Transverse colon (tissue), 4 donors: ENCODE data around the gene CBFA2T2.

Experiments
- CTCF ChIP-seq, 5 experiments: fragments of 200-600 bp in 3 of 5; fragments of 450-650 bp in 2 of 5; sonication (generic) in 3 of 5; IDR thresholded peaks; 1 replicate in 2 of 5; 2 replicates in 3 of 5; pipeline ENCODE4 v1.5.1; 2016 to 2017; ENCODE audit warnings: antibody characterized with exemption in 5 of 5, inconsistent platforms in 3 of 5, mild to moderate bottlenecking in 2 of 5, moderate library complexity in 1 of 5
- POLR2AphosphoS5 ChIP-seq, 3 donors: sonication (generic); formaldehyde crosslinking; IDR thresholded peaks; one replicate each; pipeline ENCODE4 v1.6.1; 2016; ENCODE audit warnings: antibody characterized with exemption in 3 of 3

DNA sequence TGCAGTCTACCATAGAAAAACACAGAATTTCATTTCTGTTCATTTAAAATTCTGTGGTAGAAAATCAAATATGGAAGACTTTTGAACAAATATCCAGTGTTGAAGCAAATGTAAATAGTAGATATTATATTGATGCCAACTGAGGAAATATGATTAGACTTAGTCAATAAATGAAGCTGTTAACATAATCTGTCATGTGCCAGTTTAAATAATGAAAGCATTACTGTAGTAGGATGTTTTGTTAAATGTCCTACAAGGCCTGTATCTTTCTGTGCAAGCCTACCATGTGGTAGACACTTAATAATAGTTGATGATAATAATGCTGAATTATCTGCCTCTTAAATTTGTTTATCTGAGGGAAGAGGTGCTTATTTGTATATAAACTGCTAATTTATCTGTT lies 55.9 kb downstream of the CBFA2T2 start:
- TF ChIP-seq CTCF (IDR thresholded peaks at IDR 0.05) (no peak), POLR2AphosphoS5 (IDR thresholded peaks at IDR 0.05) (no peak)
